GM21423 (cell line): ENCODE results near the gene TOB1.
"Not testable (repeated sequence)": the region's sequence is repeated elsewhere in the genome, so short reads cannot be mapped to it uniquely, and the experiment has no call there.

Experiments
- ATAC-seq: cut with Tn5 transposase; IDR thresholded peaks from one replicate; pipeline ENCODE4 v1.9.1; 2021; ENCODE audit warnings: mild to moderate bottlenecking, moderate library complexity; ENCODE audit not compliant: unreplicated experiment

Gene TOB1

GRCh38 chr17:50898369-50899004 is 32.3 kb upstream of the TOB1 start:
- no peak for ATAC-seq

GRCh38 chr17:50894513-50894912 is 28.4 kb upstream of the TOB1 start:
- not testable (repeated sequence) for ATAC-seq

GRCh38 chr17:50893183-50893993 is 27.2 kb upstream of the TOB1 start:
- ATAC-seq = no peak

- no peak for ATAC-seq
Measured at GRCh38 chr17:50892101-50892776, 26.1 kb upstream of the TOB1 start.

- no peak for ATAC-seq
Measured at GRCh38 chr17:50891577-50891989, 25.4 kb upstream of the TOB1 start.

GRCh38 chr17:50890675-50891516 is 24.7 kb upstream of the TOB1 start:
- ATAC-seq = no peak

- ATAC-seq = no peak
Measured at GRCh38 chr17:50889528-50890118, 23.5 kb upstream of the TOB1 start.

- no peak for ATAC-seq
Measured at GRCh38 chr17:50887705-50888245, 21.6 kb upstream of the TOB1 start.

GRCh38 chr17:50884439-50885311 is 18.5 kb upstream of the TOB1 start:
- no peak for ATAC-seq

- no peak for ATAC-seq
Measured at GRCh38 chr17:50883850-50884438, 17.8 kb upstream of the TOB1 start.

- ATAC-seq = no peak
Measured at GRCh38 chr17:50882851-50883250, 16.7 kb upstream of the TOB1 start.

GRCh38 chr17:50881182-50881581 is 15.0 kb upstream of the TOB1 start:
- ATAC-seq = no peak

- ATAC-seq = no peak
Measured at GRCh38 chr17:50879086-50879485, 12.9 kb upstream of the TOB1 start.

GRCh38 chr17:50877838-50878237 is 11.7 kb upstream of the TOB1 start:
- no peak for ATAC-seq

- not testable (repeated sequence) for ATAC-seq
Measured at GRCh38 chr17:50877042-50877441, 10.9 kb upstream of the TOB1 start.

- no peak for ATAC-seq
Measured at GRCh38 chr17:50875074-50875473, 8.9 kb upstream of the TOB1 start.

GRCh38 chr17:50872710-50873424 is 6.7 kb upstream of the TOB1 start:
- no peak for ATAC-seq

- ATAC-seq = no peak
Measured at GRCh38 chr17:50871898-50872297, 5.7 kb upstream of the TOB1 start.
